Measurements from ENCODE around the gene WDR81. TPM values are rescaled to one million over a fixed set of nuclear protein-coding genes. Genes with fewer than 3 reads are reported as not detected.
"Not testable (repeated sequence)": the region's sequence is repeated elsewhere in the genome, so short reads cannot be mapped to it uniquely, and the experiment has no call there.

Gene WDR81
- total RNA-seq, 1 experiment from 2014 or later = 10.8 TPM

GRCh38 chr17:1762901-1763898 is 38.7 kb downstream of the WDR81 start:
- Histone ChIP-seq H3K4me3 (no peak overlapping the region), H3K36me3 (no peaks in the 10 kb centered on the region), H3K27ac (no peak overlapping the region), H3K9me3 (replicated peaks) (no peaks in the 10 kb centered on the region), H3K27me3 (replicated peaks) (no peaks in the 10 kb centered on the region), H3K4me1 (replicated peaks) (peaks cover 26% of the 10 kb centered on the region)
- peak; percentile 57 to 64 for DNase-seq (ENCODE audit: low read depth in 1 of 2, low spot score in 2 of 2)

GRCh38 chr17:1764284-1764683 is 39.8 kb downstream of the WDR81 start:
- Histone ChIP-seq H3K36me3 (no peaks in the 10 kb centered on the region), H3K27ac (no peak overlapping the region), H3K9me3 (replicated peaks) (no peaks in the 10 kb centered on the region), H3K4me1 (replicated peaks) (peaks cover 26% of the 10 kb centered on the region), H3K27me3 (replicated peaks) (no peaks in the 10 kb centered on the region), H3K4me3 (no peak overlapping the region)
- DNase-seq (ENCODE audit: low read depth in 1 of 2, low spot score in 2 of 2) = peak in 1 of 2 experiments; percentile 33

GRCh38 chr17:1764705-1765104 is 40.2 kb downstream of the WDR81 start:
- H3K4me1 ChIP-seq (replicated peaks) = peaks cover 28% of the 10 kb centered on the region
- not testable (repeated sequence) for DNase-seq (ENCODE audit: low read depth in 1 of 2, low spot score in 2 of 2); H3K27ac ChIP-seq; H3K27me3 ChIP-seq (replicated peaks); H3K4me3 ChIP-seq; H3K36me3 ChIP-seq; H3K9me3 ChIP-seq (replicated peaks)

GRCh38 chr17:1765576-1765975 is 41.1 kb downstream of the WDR81 start:
- no peak for DNase-seq (ENCODE audit: low read depth in 1 of 2, low spot score in 2 of 2)
- no peak overlapping the region for H3K4me3 ChIP-seq
- no peaks in the 10 kb centered on the region for H3K27me3 ChIP-seq (replicated peaks)
- no peaks in the 10 kb centered on the region for H3K9me3 ChIP-seq (replicated peaks)
- peaks cover 31% of the 10 kb centered on the region for H3K4me1 ChIP-seq (replicated peaks)
- H3K27ac ChIP-seq = no peak overlapping the region
- no peaks in the 10 kb centered on the region for H3K36me3 ChIP-seq

- peaks cover 31% of the 10 kb centered on the region for H3K4me1 ChIP-seq (replicated peaks)
- no peak overlapping the region for H3K27ac ChIP-seq
- no peak overlapping the region for H3K4me3 ChIP-seq
- DNase-seq (ENCODE audit: low read depth in 1 of 2, low spot score in 2 of 2) = no peak
- H3K27me3 ChIP-seq (replicated peaks) = no peaks in the 10 kb centered on the region
- H3K36me3 ChIP-seq = no peaks in the 10 kb centered on the region
- H3K9me3 ChIP-seq (replicated peaks) = no peaks in the 10 kb centered on the region
Observed at GRCh38 chr17:1766382-1767135, 42.1 kb downstream of the WDR81 start.

GRCh38 chr17:1767358-1767757 is 42.9 kb downstream of the WDR81 start:
- DNase-seq (ENCODE audit: low read depth in 1 of 2, low spot score in 2 of 2) = no peak
- no peaks in the 10 kb centered on the region for H3K9me3 ChIP-seq (replicated peaks)
- H3K36me3 ChIP-seq = no peaks in the 10 kb centered on the region
- H3K4me1 ChIP-seq (replicated peaks) = peaks cover 28% of the 10 kb centered on the region
- H3K27ac ChIP-seq = no peak overlapping the region
- no peak overlapping the region for H3K4me3 ChIP-seq
- no peaks in the 10 kb centered on the region for H3K27me3 ChIP-seq (replicated peaks)

GRCh38 chr17:1769822-1770477 is 45.4 kb downstream of the WDR81 start:
- H3K9me3 ChIP-seq (replicated peaks) = 0 out of 2 replicates have a peak, but pooled peaks cover 2% of the 10 kb centered on the region
- H3K4me1 ChIP-seq (replicated peaks) = peaks cover 13% of the 10 kb centered on the region
- peak in 1 of 2 experiments; percentile 14 for DNase-seq (ENCODE audit: low read depth in 1 of 2, low spot score in 2 of 2)
- H3K27me3 ChIP-seq (replicated peaks) = no peaks in the 10 kb centered on the region
- no peak overlapping the region for H3K27ac ChIP-seq
- H3K4me3 ChIP-seq = no peak overlapping the region
- no peaks in the 10 kb centered on the region for H3K36me3 ChIP-seq

- H3K4me1 ChIP-seq (replicated peaks) = peaks cover 13% of the 10 kb centered on the region
- not testable (repeated sequence) for H3K9me3 ChIP-seq (replicated peaks); H3K36me3 ChIP-seq; H3K27ac ChIP-seq; H3K4me3 ChIP-seq; H3K27me3 ChIP-seq (replicated peaks)
- DNase-seq (ENCODE audit: low read depth in 1 of 2, low spot score in 2 of 2) = peak in 1 of 2 experiments; percentile 27
Observed at GRCh38 chr17:1773000-1773695, 48.6 kb downstream of the WDR81 start.

GRCh38 chr17:1773696-1774181 is 49.2 kb downstream of the WDR81 start:
- Histone ChIP-seq H3K27ac (no peak overlapping the region), H3K4me1 (replicated peaks) (peaks cover 13% of the 10 kb centered on the region), H3K36me3 (peaks cover 8% of the 10 kb centered on the region), H3K4me3 (no peak overlapping the region), H3K27me3 (replicated peaks) (no peaks in the 10 kb centered on the region), H3K9me3 (replicated peaks) (0 out of 2 replicates have a peak, but pooled peaks cover 2% of the 10 kb centered on the region)
- no peak for DNase-seq (ENCODE audit: low read depth in 1 of 2, low spot score in 2 of 2)

- no peak overlapping the region for H3K27ac ChIP-seq
- peaks cover 9% of the 10 kb centered on the region for H3K36me3 ChIP-seq
- H3K4me3 ChIP-seq = no peak overlapping the region
- no peaks in the 10 kb centered on the region for H3K27me3 ChIP-seq (replicated peaks)
- peaks cover 18% of the 10 kb centered on the region for H3K4me1 ChIP-seq (replicated peaks)
- 0 out of 2 replicates have a peak, but pooled peaks cover 2% of the 10 kb centered on the region for H3K9me3 ChIP-seq (replicated peaks)
- DNase-seq (ENCODE audit: low read depth in 1 of 2, low spot score in 2 of 2) = no peak
Observed at GRCh38 chr17:1774390-1775176, 50.1 kb downstream of the WDR81 start.

GRCh38 chr17:1776328-1776727 is 51.8 kb downstream of the WDR81 start:
- Histone ChIP-seq H3K36me3 (peaks cover 13% of the 10 kb centered on the region), H3K27me3 (replicated peaks) (no peaks in the 10 kb centered on the region), H3K4me3 (no peak overlapping the region), H3K27ac (no peak overlapping the region), H3K9me3 (replicated peaks) (0 out of 2 replicates have a peak, but pooled peaks cover 2% of the 10 kb centered on the region), H3K4me1 (replicated peaks) (peaks cover 23% of the 10 kb centered on the region)
- DNase-seq (ENCODE audit: low read depth in 1 of 2, low spot score in 2 of 2) = no peak

GRCh38 chr17:1776857-1777256 is 52.4 kb downstream of the WDR81 start:
- H3K36me3 ChIP-seq = peaks cover 16% of the 10 kb centered on the region
- no peak overlapping the region for H3K27ac ChIP-seq
- no peak overlapping the region for H3K4me3 ChIP-seq
- H3K27me3 ChIP-seq (replicated peaks) = no peaks in the 10 kb centered on the region
- 0 out of 2 replicates have a peak, but pooled peaks cover 2% of the 10 kb centered on the region for H3K9me3 ChIP-seq (replicated peaks)
- peaks cover 23% of the 10 kb centered on the region for H3K4me1 ChIP-seq (replicated peaks)
- DNase-seq (ENCODE audit: low read depth in 1 of 2, low spot score in 2 of 2) = no peak

All from SJSA1 (cell line).